ENCODE results near the gene STPG4. TPM values are rescaled to one million over a fixed set of nuclear protein-coding genes. Genes with fewer than 3 reads are reported as not detected.

STPG4 gene
- polyA plus RNA-seq, 3 donors = 0.20 to 0.24 TPM; not detected in 1

DNA sequence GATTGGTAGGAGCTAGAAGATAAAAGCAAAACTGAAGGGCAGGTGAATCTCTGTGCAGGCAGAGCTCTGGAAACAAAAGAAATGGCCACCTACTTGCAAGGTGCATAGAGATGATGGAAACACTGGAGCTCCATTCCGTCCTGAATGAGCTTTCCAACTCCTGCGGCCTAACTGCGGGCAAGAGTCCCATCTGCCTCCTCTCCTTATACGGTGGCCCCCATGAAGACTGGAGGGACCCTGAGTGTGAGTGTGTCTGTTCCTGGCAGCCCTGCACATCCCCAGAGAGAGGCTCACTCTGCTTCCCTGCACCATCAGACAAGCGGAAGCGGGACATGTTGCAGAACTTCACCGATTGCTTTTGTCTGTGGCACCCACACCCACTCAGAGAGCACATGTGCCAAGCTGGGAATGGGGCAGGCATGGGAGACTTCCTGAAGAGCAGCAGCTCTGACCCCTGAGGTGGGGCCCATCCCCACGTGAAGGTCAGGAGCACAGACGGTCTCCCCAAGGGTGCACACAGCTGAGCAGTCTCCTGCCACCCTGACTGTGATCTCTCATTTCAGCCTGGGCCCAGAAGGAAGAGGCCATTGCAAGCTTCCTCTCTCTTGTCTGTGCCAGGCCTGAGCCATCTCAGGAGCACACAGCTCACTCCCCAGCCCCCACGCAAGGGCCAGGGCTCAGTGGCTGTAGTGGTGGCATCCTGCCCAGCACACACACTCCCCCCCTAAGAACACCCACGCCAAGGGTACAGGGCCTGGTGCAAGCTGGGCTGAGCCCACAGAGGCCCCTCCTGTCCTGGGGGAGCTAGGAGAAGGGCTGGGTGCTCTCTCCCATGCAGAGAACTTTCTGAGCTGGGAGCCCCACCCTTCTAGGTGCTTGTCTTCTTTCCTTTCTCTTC, 75.3 kb downstream of the STPG4 start:
- Mint-ChIP-seq H3K27me3 (ENCODE audit: low read depth in 3 of 3) (peaks cover 0 to 6% (median 0%) of the 10 kb centered on the region in 3 donors), H3K36me3 (peaks cover 36 to 38% of the 10 kb centered on the region in 2 donors), H3K4me3 (peak overlapping the region in 1 of 2 donors; percentile 39), H3K27ac (peak overlapping the region; percentile 83 to 93 (median 85)), H3K9me3 (peaks cover 0 to 2% (median 0%) of the 10 kb centered on the region in 7 donors), H3K4me1 (peaks cover 89% of the 10 kb centered on the region)
- H3K4me3 ChIP-seq (replicated peaks in 1 of 3; ENCODE audit: low read depth in 2 of 3, low read length in 3 of 3) = no peak overlapping the region
- TF ChIP-seq, protein P1, sequence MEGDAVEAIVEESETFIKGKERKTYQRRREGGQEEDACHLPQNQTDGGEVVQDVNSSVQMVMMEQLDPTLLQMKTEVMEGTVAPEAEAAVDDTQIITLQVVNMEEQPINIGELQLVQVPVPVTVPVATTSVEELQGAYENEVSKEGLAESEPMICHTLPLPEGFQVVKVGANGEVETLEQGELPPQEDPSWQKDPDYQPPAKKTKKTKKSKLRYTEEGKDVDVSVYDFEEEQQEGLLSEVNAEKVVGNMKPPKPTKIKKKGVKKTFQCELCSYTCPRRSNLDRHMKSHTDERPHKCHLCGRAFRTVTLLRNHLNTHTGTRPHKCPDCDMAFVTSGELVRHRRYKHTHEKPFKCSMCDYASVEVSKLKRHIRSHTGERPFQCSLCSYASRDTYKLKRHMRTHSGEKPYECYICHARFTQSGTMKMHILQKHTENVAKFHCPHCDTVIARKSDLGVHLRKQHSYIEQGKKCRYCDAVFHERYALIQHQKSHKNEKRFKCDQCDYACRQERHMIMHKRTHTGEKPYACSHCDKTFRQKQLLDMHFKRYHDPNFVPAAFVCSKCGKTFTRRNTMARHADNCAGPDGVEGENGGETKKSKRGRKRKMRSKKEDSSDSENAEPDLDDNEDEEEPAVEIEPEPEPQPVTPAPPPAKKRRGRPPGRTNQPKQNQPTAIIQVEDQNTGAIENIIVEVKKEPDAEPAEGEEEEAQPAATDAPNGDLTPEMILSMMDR (IDR thresholded peaks at IDR 0.05) = no peak
- WGBS (ENCODE audit: insufficient coverage) = 56% methylated on average over 5 of the region's 11 CpGs
- no peaks in the 10 kb centered on the region for H3K27me3 ChIP-seq (ENCODE audit: control insufficient read depth in 2 of 2, insufficient read depth in 2 of 2, low read length in 2 of 2)
- intact Hi-C loops (cut with micrococcal nuclease) = no loop called here
- H3K9me3 ChIP-seq (replicated peaks in 1 of 2; ENCODE audit: control insufficient read depth in 1 of 2, insufficient read depth in 1 of 2, low read length in 2 of 2) = no peaks in the 10 kb centered on the region
- peak overlapping the region; percentile 22 for H3K9ac ChIP-seq (ENCODE audit: insufficient read depth, low read length, poor library complexity, severe bottlenecking)
- H2AFZ ChIP-seq (ENCODE audit: insufficient read depth, low read depth, low read length, poor library complexity, severe bottlenecking) = peak overlapping the region; percentile 43
- peak in 1 of 3 donors; percentile 32 for DNase-seq
- peak overlapping the region; percentile 72 to 82 for H3K27ac ChIP-seq (ENCODE audit: low read depth in 1 of 2, low read length in 2 of 2)
- peaks cover 6 to 13% of the 10 kb centered on the region in 2 donors for H3K36me3 ChIP-seq (replicated peaks in 1 of 2; ENCODE audit: control insufficient read depth in 1 of 2, insufficient read depth in 2 of 2, low read length in 2 of 2)
- no peak overlapping the region for H3K4me2 ChIP-seq (replicated peaks; ENCODE audit: extremely low read depth, low read length, poor library complexity, severe bottlenecking)
- peaks cover 85 to 86% of the 10 kb centered on the region in 2 donors for H3K4me1 ChIP-seq (ENCODE audit: control insufficient read depth in 1 of 2, insufficient read depth in 2 of 2, low read length in 2 of 2)
- H3K79me2 ChIP-seq (ENCODE audit: insufficient read depth, low read length) = no peaks in the 10 kb centered on the region
- H4K20me1 ChIP-seq (ENCODE audit: insufficient read depth, low read length) = no peaks in the 10 kb centered on the region

- peak in 1 of 3 donors; percentile 29 for DNase-seq
- H3K36me3 ChIP-seq (replicated peaks in 1 of 2; ENCODE audit: control insufficient read depth in 1 of 2, insufficient read depth in 2 of 2, low read length in 2 of 2) = peaks cover 12 to 23% of the 10 kb centered on the region in 2 donors
- no peak overlapping the region for H3K4me2 ChIP-seq (replicated peaks; ENCODE audit: extremely low read depth, low read length, poor library complexity, severe bottlenecking)
- Mint-ChIP-seq H3K4me3 (peak overlapping the region in 1 of 2 donors; percentile 30), H3K27ac (peak overlapping the region; percentile 24 to 93 (median 83)), H3K36me3 (peaks cover 45 to 48% of the 10 kb centered on the region in 2 donors), H3K4me1 (peaks cover 89% of the 10 kb centered on the region), H3K9me3 (peaks cover 0 to 2% (median 0%) of the 10 kb centered on the region in 7 donors), H3K27me3 (ENCODE audit: low read depth in 3 of 3) (peaks cover 0 to 10% (median 0%) of the 10 kb centered on the region in 3 donors)
- TF ChIP-seq, protein P1 (IDR thresholded peaks at IDR 0.05) = no peak
- no peaks in the 10 kb centered on the region for H3K9me3 ChIP-seq (replicated peaks in 1 of 2; ENCODE audit: control insufficient read depth in 1 of 2, insufficient read depth in 1 of 2, low read length in 2 of 2)
- no peak overlapping the region for H3K9ac ChIP-seq (ENCODE audit: insufficient read depth, low read length, poor library complexity, severe bottlenecking)
- peaks cover under 1% of the 10 kb centered on the region for H3K79me2 ChIP-seq (ENCODE audit: insufficient read depth, low read length)
- intact Hi-C loops (cut with micrococcal nuclease) = no loop called here
- H3K4me3 ChIP-seq (replicated peaks in 1 of 3; ENCODE audit: low read depth in 2 of 3, low read length in 3 of 3) = no peak overlapping the region
- H3K27ac ChIP-seq (ENCODE audit: low read depth in 1 of 2, low read length in 2 of 2) = peak overlapping the region; percentile 41 to 82
- 90% methylated on average over 12 of the region's 17 CpGs for WGBS (ENCODE audit: insufficient coverage)
- no peaks in the 10 kb centered on the region for H3K27me3 ChIP-seq (ENCODE audit: control insufficient read depth in 2 of 2, insufficient read depth in 2 of 2, low read length in 2 of 2)
- H4K20me1 ChIP-seq (ENCODE audit: insufficient read depth, low read length) = no peaks in the 10 kb centered on the region
- H2AFZ ChIP-seq (ENCODE audit: insufficient read depth, low read depth, low read length, poor library complexity, severe bottlenecking) = no peak overlapping the region
- peaks cover 85 to 86% of the 10 kb centered on the region in 2 donors for H3K4me1 ChIP-seq (ENCODE audit: control insufficient read depth in 1 of 2, insufficient read depth in 2 of 2, low read length in 2 of 2)
These were observed 76.3 kb downstream of the STPG4 start for GRCh38 chr2:47078541-47079482.

Measured in CD14-positive monocyte (primary cell).